ENCODE data around the gene SPINK4. TPM values are rescaled to one million over a fixed set of nuclear protein-coding genes. Genes with fewer than 3 reads are reported as not detected.

The SPINK4 gene
- total RNA-seq, 1 experiment from 2014 or later: not detected

GRCh38 chr9:33264003-33264472 is 24.1 kb downstream of the SPINK4 start:
- no peak overlapping the region for H3K4ac ChIP-seq (ENCODE audit: low read depth, low read length)
- no peaks in the 10 kb centered on the region for H4K20me1 ChIP-seq (ENCODE audit: control insufficient read depth, insufficient read depth, insufficient read length)
- peak; percentile 39 for DNase-seq
- H4K5ac ChIP-seq (ENCODE audit: insufficient read length, low read depth, low read length): no peak overlapping the region
- H3K9ac ChIP-seq (ENCODE audit: extremely low read depth, insufficient read length, low read length): peak overlapping the region; percentile 44
- no peak overlapping the region for H2BK5ac ChIP-seq (ENCODE audit: insufficient read length, low read length)
- H3K18ac ChIP-seq (ENCODE audit: insufficient read length, low read depth, low read length): peak overlapping the region; percentile 13
- H3T11ph ChIP-seq (ENCODE audit: low read length): no peak overlapping the region
- no peak overlapping the region for H2BK15ac ChIP-seq (ENCODE audit: low read depth, low read length)
- H3K4me1 ChIP-seq (ENCODE audit: insufficient read depth, low read length): peaks cover 2% of the 10 kb centered on the region; the same call in 1 of the 2 replicates
- peaks cover 5% of the 10 kb centered on the region for H3K23me2 ChIP-seq (ENCODE audit: insufficient read length, low read depth, low read length, poor library complexity, severe bottlenecking)
- H3K56ac ChIP-seq (ENCODE audit: insufficient read length, low read depth, low read length): no peak overlapping the region
- peaks cover 28 to 59% (median 50%) of the 10 kb centered on the region in 3 experiments for H3K36me3 Mint-ChIP-seq (ENCODE audit: insufficient read depth in 1 of 3, low read depth in 3 of 3)
- H3K9me3 ChIP-seq (ENCODE audit: control insufficient read depth, low read depth, low read length): no peaks in the 10 kb centered on the region
- peaks cover 9% of the 10 kb centered on the region for H3K79me1 ChIP-seq (ENCODE audit: insufficient read depth, low read depth, low read length, poor library complexity, severe bottlenecking)
- H3K14ac ChIP-seq (ENCODE audit: insufficient read depth, low read length): peak overlapping the region; percentile 37
- no peak overlapping the region for H2BK120ac ChIP-seq (ENCODE audit: low read depth, low read length, poor library complexity, severe bottlenecking)
- H3K27me3 Mint-ChIP-seq (ENCODE audit: low read depth): no peaks in the 10 kb centered on the region
- peaks cover 15 to 16% of the 10 kb centered on the region in 2 experiments for H3K4me1 Mint-ChIP-seq
- H4K8ac ChIP-seq (replicated peaks; ENCODE audit: insufficient read length, low read depth, low read length): no peak overlapping the region
- no peak overlapping the region for H2BK12ac ChIP-seq (ENCODE audit: insufficient read length, low read depth, low read length)
- no peaks in the 10 kb centered on the region for H3K27me3 ChIP-seq (ENCODE audit: insufficient read depth, low read length)
- H3K4me2 ChIP-seq (ENCODE audit: insufficient read depth, insufficient read length, low read length): peak overlapping the region; percentile 59
- H3K79me2 ChIP-seq (ENCODE audit: insufficient read depth, low read length): peaks cover 16% of the 10 kb centered on the region; the same call in 1 of the 2 replicates
- no CpG with 5 or more reads among the region's 37 CpGs for WGBS (ENCODE audit: extremely low coverage, insufficient read length, low lambda C conversion rate)
- H3K27ac ChIP-seq (ENCODE audit: insufficient read length, low read depth, low read length): no peak overlapping the region
- no peak overlapping the region for H3K23ac ChIP-seq (ENCODE audit: insufficient read length, low read depth, low read length)
- H3K27ac Mint-ChIP-seq: peak overlapping the region in 2 of 3 experiments; percentile 3 to 94; a peak in 4 of 7 replicates
- H4K91ac ChIP-seq (ENCODE audit: insufficient read length, low read depth, low read length): no peak overlapping the region
- H3K9me3 Mint-ChIP-seq: no peaks in the 10 kb centered on the region
- TF ChIP-seq CTCF (conservative IDR thresholded peaks at IDR 0.05): no peak
- H2AK5ac ChIP-seq (ENCODE audit: insufficient read length, low read length): no peak overlapping the region
- H3K4me3 Mint-ChIP-seq: peak overlapping the region; percentile 89 to 98
- no peak overlapping the region for H2AFZ ChIP-seq (ENCODE audit: low read length)
- H2BK20ac ChIP-seq (ENCODE audit: low read depth, low read length, poor library complexity, severe bottlenecking): no peak overlapping the region
